Measurements from ENCODE around the gene MCM5. TPM values are rescaled to one million over a fixed set of nuclear protein-coding genes. Genes with fewer than 3 reads are reported as not detected.
A peak's percentile ranks its signal among the peaks of the same experiment; 100 is the strongest.
"Not testable (repeated sequence)": the region's sequence is repeated elsewhere in the genome, so short reads cannot be mapped to it uniquely, and the experiment has no call there.

The MCM5 gene
- total RNA-seq, 1 donor from 2014 or later: 25.7 TPM

DNA sequence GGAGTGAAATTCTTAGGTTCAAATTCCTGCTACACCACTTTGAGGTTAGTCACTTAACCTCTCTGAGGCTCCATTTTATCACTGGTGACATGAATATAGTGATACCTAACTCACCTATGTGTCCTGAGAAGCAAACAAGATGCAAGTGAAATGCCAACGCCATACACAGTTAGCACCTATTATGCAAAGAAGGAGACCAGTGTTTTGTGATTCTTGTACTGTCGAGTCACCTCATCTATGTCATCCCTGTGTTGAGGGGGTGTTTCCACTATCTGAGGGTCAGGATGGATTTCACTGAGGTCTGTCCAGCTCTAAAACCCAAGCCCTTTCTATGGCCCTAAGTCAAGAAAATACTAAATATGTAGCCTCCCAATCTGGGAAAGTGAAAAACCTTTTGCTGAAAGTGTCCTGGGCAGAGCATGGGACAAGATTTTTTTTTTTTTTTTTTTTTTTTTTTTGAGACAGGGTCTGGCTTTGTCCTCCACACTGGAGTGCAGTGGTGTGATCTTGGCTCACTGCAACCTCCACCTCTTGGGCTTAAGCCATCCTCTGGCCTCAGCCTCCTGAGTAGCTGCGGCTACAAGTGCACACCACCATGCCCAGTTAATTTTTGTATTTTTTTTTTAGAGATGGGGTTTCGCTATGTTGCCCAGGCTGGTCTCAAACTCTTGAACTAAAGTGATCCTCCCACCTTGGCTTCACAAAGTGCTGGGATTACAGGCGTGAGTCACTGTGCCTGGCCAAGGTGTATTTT is 5.0 kb upstream of the MCM5 start:
- Histone ChIP-seq H3K4me3 (no peak overlapping the region), H3K27ac (no peak overlapping the region), H3K4me1 (peaks cover 10% of the 10 kb centered on the region), H3K27me3 (ENCODE audit: low read depth) (no peaks in the 10 kb centered on the region), H3K36me3 (peaks cover 42% of the 10 kb centered on the region), H3K9me3 (no peaks in the 10 kb centered on the region)
- intact Hi-C loops (cut with DNase I): no loop called here
- DNase-seq (no peak), ATAC-seq (no peak)
- TF ChIP-seq, protein P1, sequence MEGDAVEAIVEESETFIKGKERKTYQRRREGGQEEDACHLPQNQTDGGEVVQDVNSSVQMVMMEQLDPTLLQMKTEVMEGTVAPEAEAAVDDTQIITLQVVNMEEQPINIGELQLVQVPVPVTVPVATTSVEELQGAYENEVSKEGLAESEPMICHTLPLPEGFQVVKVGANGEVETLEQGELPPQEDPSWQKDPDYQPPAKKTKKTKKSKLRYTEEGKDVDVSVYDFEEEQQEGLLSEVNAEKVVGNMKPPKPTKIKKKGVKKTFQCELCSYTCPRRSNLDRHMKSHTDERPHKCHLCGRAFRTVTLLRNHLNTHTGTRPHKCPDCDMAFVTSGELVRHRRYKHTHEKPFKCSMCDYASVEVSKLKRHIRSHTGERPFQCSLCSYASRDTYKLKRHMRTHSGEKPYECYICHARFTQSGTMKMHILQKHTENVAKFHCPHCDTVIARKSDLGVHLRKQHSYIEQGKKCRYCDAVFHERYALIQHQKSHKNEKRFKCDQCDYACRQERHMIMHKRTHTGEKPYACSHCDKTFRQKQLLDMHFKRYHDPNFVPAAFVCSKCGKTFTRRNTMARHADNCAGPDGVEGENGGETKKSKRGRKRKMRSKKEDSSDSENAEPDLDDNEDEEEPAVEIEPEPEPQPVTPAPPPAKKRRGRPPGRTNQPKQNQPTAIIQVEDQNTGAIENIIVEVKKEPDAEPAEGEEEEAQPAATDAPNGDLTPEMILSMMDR (IDR thresholded peaks at IDR 0.05): no peak

DNA sequence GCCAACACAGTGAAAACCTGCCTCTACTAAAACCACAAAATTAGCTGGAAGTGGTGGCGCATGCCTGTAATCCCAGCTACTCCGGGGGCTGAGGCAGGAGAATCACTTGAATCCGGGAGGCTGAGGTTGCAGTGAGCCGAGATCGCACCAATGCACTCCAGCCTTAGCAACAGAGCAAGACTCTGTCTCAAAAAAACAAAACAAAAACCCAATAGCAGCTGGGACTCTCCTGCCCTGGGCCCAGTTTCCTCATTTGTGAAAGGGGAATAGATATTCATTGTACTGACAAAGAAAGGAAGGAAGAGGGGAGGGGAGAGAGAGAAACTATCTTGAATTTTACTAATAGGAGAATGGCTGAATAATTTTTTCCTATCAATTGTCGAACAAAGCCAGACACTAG is 3.3 kb upstream of the MCM5 start:
- Histone ChIP-seq H3K36me3 (peaks cover 31% of the 10 kb centered on the region), H3K27ac (peak overlapping the region; percentile 49), H3K4me1 (peaks cover 20% of the 10 kb centered on the region)
- H3K9me3 ChIP-seq; H3K27me3 ChIP-seq (ENCODE audit: low read depth); ATAC-seq; H3K4me3 ChIP-seq; intact Hi-C loops (cut with DNase I); DNase-seq: not testable (repeated sequence)

DNA sequence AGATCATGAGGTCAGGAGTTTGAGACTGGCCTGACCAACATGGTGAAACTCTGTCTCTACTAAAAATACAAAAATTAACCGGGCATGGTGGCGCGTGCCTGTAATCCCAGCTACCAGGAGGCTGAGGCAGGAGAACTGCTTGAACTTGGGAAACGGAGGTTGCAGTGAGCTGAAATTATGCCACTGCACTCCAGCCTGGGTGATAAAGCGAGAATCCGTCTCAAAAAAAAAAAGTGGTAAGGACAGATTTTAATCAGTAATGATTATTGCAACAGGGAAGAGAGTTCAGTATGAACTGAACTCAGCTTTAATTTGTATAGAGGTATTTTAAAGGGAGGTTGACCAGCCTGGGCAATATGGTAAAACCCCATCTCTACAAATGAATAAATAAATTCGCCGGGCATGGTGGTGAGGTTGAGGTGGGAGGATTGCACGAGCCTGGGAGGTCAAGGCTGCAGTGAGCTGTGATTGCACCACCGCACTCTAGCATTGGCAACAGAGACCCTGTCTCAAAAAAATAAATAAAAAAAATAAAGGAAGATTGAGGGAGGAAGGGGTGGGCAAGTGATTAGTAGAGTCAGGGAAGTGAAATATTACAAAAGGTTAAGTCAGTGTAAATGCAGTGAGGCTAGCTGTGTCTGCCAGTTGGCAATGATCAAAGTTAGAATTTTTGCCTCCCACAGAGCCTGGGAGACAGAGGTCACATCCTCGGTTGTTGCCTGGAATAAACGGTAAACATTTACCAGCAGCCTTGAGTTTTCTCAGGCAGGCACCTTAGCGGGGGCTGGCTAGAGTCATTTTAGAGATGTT is 2.6 kb upstream of the MCM5 start:
- Histone ChIP-seq H3K9me3 (no peaks in the 10 kb centered on the region), H3K4me3 (no peak overlapping the region), H3K27me3 (ENCODE audit: low read depth) (no peaks in the 10 kb centered on the region), H3K4me1 (peaks cover 20% of the 10 kb centered on the region), H3K36me3 (peaks cover 24% of the 10 kb centered on the region), H3K27ac (peak overlapping the region; percentile 49)
- intact Hi-C loops (cut with DNase I): no loop called here
- ATAC-seq (no peak), DNase-seq (no peak)
- TF ChIP-seq, protein P1 (IDR thresholded peaks at IDR 0.05): no peak

DNA sequence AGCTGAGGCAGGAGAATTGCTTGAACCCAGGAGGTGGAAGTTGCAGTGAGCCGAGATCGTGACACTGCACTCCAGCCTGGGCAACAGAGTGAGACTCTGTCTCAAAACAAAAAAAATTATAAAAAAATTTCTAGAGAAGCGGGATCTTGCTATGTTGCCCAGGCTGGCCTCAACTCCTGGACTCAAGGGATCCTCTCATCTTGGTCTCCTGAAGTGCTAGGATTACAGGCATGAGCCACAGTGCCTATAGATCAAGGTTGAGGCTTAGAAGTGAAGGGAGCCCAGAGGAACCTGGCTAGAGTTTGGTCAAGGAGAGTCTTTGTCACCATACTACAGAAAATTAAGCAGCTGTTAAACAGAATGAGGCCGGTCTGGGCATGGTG is 1.4 kb upstream of the MCM5 start:
- TF ChIP-seq, protein P1 (IDR thresholded peaks at IDR 0.05): no peak
- ATAC-seq: no peak
- intact Hi-C loops (cut with DNase I): no loop called here

DNA sequence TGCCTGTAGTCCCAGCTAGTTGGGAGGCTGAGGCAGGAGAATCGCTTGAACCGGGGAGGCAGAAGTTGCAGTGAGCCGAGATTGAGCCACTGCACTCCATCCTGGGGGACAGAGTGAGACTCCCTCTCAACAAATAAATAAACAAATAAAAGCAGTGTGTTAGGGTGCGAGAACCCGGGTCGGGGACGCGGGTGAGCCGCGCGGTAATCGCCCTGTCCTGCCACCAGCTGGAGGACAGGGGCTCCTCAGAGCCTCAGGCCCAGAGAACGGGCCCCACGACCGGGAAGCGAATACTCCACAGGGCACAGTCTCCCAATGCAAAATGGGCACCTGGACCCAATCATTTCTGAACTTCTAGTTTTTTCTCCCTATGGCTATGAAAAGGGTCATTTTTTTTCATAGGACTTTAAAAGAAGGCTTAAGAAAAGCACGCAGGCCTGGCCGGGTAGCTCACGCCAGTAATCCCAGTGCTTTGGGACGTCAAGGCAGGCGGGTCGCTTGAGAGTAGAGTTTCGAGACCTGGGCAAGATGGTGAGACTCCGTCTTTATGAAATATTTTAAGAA is 744 bp upstream of the MCM5 start:
- peak overlapping the region; percentile 79 for H3K27ac ChIP-seq
- TF ChIP-seq, protein P1 (IDR thresholded peaks at IDR 0.05): no peak
- H3K27me3 ChIP-seq (ENCODE audit: low read depth): no peaks in the 10 kb centered on the region
- no peak for ATAC-seq
- peaks cover 19% of the 10 kb centered on the region for H3K36me3 ChIP-seq
- no peaks in the 10 kb centered on the region for H3K9me3 ChIP-seq
- intact Hi-C loops (cut with DNase I): no loop called here
- peak overlapping the region; percentile 73 for H3K4me3 ChIP-seq
- DNase-seq: no peak
- H3K4me1 ChIP-seq: peaks cover 20% of the 10 kb centered on the region

More for the DNA sequence above, 1.4 kb upstream of the MCM5 start:
- Histone ChIP-seq H3K36me3 (peaks cover 19% of the 10 kb centered on the region), H3K4me3 (no peak overlapping the region), H3K27ac (no peak overlapping the region), H3K9me3 (no peaks in the 10 kb centered on the region), H3K4me1 (peaks cover 20% of the 10 kb centered on the region), H3K27me3 (ENCODE audit: low read depth) (no peaks in the 10 kb centered on the region)
- DNase-seq: no peak

DNA sequence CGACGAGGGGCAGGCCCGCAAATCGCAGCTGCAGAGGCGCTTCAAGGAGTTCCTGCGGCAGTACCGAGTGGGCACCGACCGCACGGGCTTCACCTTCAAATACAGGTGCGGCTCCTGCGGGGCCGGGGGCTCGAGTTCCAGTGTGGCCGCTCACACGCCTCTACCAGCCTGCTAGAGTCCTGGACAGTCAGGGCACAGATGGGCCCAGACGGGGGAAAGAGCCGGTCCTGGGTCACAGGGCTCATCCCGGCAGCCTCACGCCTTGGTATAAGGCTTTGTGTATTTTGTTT is 506 bp downstream of the MCM5 start:
- intact Hi-C loops (cut with DNase I): no loop called here
- peak in 1 of 2 donors; percentile 4 for ATAC-seq
- Histone ChIP-seq H3K27ac (peak overlapping the region; percentile 79), H3K9me3 (no peaks in the 10 kb centered on the region), H3K36me3 (peaks cover 22% of the 10 kb centered on the region), H3K27me3 (ENCODE audit: low read depth) (no peaks in the 10 kb centered on the region), H3K4me1 (peaks cover 20% of the 10 kb centered on the region), H3K4me3 (peak overlapping the region; percentile 73)
- DNase-seq: no peak
- TF ChIP-seq, protein P1 (IDR thresholded peaks at IDR 0.05): no peak

Data from lower lobe of right lung (tissue), 2 donors.